GM20431 (cell line): Measurements from ENCODE around the gene ABHD4.
"Not testable (repeated sequence)": the region's sequence is repeated elsewhere in the genome, so short reads cannot be mapped to it uniquely, and the experiment has no call there.

Source experiments
- in situ Hi-C: fragments of 300-500 bp; cut with MseI, MboI; formaldehyde crosslinking; loops from one replicate; pipeline ENCODE4 v1.15.0; 2020; ENCODE audit warnings: low sequenced_read_pairs; ENCODE audit not compliant: unreplicated experiment

ABHD4 gene

DNA sequence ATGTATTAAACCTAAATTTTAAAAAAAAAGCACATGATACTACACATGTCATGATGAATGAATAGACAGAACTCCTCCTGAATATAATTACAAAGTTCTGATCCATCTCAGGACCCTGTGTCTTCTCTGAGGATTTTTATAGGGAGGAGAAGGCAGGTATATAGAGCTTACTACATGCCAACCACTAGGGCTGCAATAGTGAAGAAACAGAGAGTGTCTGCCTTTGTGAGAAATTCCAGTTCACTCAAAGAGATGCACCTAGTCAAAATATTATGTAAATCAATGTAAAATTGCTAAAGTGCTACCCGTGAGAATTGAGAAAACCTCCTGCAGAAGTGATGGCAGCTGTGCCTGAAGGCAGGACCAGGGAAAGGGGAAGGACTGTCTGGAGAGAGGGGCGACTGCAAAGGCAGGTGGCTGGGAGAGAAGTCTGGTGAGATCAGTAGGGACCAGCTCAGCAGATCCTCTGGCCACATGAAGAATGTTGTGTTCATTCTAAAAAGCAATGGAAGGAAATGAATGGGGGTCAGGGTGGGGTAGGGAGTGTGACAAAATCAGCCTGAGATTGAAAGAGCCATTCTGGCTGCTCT lies 15.1 kb downstream of the ABHD4 start:
- in situ Hi-C loops, result no loop called here

DNA sequence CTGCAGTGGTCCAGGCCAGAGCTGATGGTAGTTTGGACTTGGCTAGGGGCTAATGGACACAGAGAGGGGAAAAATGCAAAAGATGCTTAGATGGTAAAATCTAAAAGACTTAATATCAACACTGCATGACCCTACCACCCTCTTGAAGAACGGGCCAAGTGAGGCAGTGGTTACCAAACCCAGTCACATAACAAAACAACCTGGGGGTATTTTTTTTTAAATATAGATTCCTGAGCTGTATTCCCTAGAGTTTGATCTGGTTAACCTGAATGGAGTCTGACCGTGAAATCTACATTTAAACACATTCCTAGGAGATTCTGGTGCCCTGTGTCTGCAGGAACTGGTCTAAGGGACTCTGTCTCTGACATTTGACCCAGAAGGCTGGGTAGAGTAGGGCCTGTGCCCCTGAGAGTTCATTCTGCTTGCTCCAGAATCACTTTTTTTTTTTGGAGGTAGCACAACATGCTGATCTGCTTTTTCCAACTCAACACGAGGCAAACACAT lies 15.7 kb downstream of the ABHD4 start:
- in situ Hi-C loops, result no loop called here

DNA sequence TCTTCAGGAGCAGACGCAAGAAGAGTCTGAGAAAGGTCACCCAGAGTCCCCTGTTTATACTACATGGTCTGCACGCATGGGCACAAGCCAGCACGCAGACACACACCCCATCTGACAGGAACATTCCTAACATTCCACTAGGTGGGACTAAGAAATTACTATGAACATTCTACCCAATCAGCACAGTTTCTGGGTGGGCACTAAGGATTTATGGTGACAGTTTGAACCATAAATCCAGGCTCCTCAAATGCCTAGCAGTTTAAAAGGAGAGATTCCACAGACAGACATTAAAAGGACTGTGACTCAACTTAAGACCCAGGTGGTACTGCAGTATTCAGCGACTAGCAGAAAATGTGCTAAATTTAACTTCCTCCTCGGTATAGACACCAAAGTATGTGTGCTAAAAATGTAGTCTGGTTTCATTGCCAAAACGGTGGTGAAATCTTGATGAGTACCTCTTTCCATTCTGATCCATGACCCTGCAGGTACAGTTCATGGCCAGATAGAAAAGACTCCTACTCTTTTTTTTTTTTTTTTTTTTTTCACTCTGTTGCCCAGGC lies 16.2 kb downstream of the ABHD4 start:
- in situ Hi-C loops, result no loop called here

DNA sequence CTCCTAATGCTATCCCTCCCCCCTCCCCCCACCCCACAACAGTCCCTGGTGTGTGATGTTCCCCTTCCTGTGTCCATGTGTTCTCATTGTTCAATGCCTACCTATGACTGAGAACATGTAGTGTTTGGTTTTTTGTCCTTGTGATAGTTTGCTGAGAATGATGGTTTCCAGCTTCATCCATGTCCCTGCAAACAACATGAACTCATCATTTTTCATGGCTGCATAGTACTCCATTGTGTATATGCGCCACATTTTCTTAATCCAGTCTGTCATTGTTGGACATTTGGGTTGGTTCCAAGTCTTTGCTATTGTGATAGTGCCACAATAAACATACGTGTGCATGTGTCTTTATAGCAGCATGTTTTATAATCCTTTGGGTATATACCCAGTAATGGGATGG lies 17.7 kb downstream of the ABHD4 start:
- in situ Hi-C loops, result not testable (repeated sequence)

DNA sequence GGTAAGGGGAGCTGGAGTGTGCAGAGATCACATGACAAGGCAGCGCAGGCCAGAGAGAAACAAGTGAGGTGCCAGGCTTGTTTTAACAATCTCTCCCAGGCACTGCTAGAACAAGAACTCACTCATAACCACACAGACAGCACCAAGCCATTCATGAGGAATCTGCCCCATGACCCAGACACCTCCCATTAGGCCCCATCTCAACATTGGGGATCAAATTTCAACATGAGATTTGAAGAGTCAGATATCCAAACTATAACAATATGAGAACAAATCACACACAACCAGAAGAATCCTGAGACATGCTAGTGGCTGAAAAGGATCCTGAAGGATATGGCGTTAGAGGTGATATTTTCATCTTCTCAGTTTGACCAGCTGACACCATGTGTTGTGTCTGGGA lies 24.2 kb downstream of the ABHD4 start:
- in situ Hi-C loops, result no loop called here

DNA sequence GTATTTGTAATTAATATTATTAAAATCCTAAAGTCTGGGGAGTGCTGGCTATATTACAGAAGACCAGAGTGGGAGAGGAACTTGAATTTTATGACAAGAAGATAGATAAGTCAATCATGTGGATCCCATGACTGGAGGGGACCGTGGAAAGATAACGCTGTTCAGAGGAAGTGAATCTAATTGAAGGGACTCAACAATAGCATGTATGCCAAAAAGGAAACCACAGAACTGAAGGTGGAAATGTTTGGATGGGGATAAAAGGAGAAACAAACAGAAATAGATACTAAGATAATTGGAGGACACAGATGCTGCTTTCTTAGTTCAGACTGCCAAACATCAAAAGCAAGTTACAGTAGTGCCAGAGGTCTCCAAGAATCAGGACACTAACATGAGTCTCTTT lies 24.9 kb downstream of the ABHD4 start:
- in situ Hi-C loops, result no loop called here

DNA sequence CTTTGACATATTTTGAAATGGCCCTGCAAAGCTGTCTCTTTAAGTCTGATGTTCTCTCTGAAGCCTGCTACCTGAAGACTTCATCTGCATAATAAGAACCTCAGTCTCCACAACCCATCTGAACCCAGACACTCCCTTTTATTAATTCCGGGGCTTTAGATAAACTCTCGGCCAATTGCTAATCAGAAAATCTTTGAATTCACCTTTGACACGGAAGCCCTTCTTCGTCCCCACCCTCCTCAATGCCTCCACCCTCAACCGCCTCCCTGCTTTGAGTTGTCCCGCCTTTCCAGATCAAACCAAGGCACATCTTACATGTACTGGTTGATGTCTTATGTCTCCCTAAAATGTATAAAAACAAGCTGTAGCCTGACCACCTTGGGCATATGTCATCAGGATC lies 28.5 kb downstream of the ABHD4 start:
- in situ Hi-C loops, result no loop called here

DNA sequence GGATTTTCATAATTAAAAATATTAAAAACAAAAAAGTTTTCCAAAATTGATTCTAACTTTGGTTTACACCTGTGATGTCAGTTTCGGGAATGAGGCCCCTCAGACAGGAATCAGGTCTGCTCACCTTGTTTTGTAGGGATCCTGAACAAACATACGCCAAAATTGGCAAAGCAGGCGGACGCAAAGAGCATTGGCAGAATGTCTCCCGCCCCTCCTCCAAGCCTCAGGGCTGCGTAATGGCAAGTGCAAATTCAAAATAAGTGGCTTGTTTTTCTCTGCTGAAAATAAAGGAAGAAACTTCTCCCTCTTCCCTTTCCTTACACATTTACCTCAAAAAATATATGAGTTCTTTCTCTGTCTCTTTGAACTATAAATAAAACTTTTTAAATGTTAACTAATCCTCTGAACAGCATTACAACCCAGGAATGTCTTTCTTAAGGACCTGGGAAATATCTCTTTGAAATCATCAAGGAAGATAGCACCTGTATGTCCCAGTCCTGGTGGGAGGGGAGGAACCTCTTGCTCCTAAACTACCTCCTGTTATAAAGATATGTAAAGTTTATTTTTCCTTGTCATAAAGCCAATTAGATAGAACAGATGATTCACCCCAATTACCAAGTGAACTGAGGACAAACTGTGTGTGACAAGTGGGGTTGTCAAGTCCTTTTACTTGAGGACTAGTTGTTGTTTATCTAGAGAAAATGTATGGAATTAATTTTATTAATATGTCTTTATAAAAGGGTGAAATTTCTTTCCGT lies 29.6 kb downstream of the ABHD4 start:
- in situ Hi-C loops, result no loop called here

DNA sequence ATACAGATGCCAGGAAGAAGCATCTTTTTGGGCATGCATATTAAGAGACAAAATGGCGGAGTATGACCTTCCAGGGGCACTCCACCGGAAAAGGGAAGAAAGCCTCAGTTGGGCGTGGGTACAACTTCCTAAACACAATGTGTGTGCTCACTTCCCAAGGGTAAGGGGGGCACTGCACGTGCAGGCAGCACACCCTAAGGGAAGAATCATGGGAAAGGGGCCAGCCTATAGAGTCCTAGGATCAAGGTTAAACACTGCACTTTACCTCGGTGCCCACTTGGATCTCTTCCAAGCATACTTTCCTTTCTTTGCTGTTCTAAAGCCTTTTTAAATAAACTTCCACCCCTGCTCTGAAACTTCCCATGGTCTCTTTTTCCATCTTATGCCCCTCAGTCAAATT lies 31.3 kb downstream of the ABHD4 start:
- in situ Hi-C loops, result no loop called here

DNA sequence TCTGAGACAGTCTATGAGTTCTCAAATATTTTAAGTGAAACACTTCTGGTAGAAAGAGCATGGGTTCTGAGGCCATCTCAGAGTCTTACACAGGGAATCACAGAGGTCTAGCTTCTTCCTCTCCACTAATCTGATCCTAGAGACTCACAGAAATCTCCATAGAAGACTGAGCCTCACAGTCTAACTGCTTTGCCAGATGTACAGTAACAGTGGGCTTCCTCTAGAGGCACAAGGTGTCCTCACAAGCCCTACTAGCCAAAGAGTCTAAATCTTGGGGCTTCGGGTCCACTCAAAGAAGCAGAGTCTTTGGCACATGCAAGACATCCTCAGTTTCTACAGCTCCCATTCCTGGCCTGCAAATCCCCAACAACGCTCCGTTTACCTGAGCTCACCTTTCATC lies 32.0 kb downstream of the ABHD4 start:
- in situ Hi-C loops, result no loop called here

DNA sequence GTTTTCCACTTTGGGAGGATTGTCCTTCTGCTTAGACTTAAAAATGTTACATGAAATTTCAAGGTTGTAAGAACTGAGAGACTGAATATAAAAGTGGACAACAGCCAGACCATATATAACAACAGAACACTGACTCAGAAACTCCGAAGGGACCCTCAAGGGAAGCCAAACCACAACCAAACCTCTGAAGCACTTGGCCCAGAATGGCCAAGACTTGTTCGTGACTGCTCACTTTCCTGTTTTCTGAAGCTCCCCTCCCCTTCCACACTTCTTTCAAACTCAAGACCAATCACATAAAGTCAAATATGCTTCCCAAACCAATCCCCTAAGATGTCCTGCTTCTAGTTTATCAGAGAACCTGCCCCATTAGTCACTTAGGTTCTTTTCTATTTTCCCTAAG lies 32.4 kb downstream of the ABHD4 start:
- in situ Hi-C loops, result no loop called here

DNA sequence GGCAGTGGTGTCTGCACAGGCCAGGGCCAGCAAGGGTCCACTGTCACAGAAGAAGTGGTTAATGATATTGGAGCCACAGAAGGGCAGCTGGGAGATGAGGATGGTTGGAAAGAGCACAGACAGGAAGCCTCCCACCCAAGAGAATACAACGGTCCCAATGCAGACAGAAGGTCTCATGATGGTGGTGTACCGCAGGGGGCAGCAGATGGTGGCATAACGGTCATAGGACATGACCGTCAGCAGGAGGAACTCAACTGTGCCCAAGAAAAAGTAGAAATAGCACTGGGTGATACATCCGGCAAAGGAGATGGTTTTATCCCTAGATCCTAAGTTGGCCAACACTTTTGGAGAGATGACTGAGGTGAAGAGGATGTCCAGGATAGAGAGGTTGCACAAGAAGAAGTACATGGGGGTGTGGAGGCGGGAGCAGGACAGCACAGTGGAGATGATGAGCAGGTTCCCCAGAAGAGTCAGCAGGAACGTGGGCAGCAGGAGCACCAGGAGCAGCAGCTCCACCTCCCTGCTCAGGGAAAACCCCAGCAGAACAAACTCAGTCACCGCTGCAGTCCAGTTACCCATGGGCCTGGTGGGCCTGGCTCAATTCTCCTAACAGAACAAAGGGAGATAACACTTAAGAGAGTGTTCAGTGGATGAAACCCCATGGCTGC lies 36.3 kb downstream of the ABHD4 start:
- in situ Hi-C loops, result no loop called here

DNA sequence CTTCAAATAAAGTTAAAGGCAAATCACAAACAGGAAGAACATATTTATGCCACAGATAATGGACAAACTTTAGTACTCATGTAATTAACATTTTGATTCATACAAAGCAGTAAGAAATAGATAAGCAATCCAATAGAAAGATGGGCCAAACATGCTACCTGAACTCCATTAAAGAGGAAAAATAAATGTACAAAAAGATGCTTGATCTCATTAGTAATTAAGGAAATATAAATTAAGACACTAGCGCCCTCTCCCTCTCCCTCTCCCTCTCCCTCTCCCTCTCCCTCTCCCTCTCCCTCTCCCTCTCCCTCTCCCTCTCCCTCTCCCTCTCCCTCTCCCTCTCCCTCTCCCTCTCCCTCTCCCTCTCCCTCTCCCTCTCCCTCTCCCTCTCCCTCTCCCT lies 37.9 kb downstream of the ABHD4 start:
- in situ Hi-C loops, result not testable (repeated sequence)

DNA sequence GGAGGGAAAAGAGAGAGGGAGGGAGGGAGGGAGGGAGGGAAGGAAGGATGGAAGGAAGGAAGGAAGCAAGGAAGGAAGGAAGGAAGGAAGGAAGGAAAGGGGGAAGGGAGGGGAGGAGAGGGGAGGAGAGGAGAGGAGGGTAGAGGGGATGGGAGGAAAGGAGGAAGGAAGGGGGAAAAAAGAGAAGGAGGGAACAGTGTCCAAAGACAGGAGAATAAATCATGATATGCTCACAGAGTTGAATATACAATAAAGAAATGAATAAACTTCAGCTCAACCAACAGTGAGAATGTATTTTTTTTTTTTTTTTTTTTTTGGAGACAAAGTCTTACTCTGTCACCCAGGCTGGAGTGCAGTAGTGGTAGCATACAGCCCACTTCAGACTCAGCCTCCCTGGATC lies 42.1 kb downstream of the ABHD4 start:
- in situ Hi-C loops, result no loop called here

DNA sequence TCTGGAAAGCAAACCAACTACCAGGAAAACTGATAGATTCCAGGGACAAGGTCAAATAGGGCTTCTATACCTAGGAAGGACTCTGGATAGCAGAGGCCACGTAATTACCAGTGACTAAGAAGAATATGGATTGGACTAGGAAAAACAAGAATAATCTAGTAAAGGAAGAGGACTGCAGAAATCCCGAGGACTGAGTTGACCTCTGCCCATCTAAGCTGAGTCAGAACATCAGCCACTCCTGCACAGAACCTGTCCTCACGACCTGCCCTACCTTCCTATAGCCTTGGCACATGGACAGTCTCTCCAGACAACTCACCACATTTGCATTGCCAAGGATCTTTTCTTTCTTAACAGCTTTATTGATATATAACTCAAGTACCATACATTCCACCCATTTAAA lies 43.7 kb downstream of the ABHD4 start:
- in situ Hi-C loops, result no loop called here

DNA sequence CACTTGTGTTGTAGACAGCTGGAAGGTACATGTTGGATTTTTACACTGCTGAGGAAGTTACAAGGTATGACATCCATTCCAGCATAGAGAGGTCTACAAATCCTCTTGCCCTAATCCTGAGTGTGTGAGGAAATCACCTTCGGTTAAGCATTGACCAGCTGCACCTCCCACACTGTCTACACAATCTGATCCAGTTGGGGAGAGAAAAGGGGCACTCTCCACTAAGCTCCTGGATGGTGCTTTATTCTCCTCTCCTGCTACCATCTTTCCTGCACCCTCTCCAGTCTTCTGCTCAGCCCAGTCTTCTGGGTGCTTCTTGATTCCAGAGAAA lies 46.2 kb downstream of the ABHD4 start, which contains the start of gene OR6J1:
TSS of gene OR6J1 (minus strand) at position 48 of the 331 bp plus-strand sequence. CDS start 9,541 bp downstream, outside the sequence.
- in situ Hi-C loops, result no loop called here

DNA sequence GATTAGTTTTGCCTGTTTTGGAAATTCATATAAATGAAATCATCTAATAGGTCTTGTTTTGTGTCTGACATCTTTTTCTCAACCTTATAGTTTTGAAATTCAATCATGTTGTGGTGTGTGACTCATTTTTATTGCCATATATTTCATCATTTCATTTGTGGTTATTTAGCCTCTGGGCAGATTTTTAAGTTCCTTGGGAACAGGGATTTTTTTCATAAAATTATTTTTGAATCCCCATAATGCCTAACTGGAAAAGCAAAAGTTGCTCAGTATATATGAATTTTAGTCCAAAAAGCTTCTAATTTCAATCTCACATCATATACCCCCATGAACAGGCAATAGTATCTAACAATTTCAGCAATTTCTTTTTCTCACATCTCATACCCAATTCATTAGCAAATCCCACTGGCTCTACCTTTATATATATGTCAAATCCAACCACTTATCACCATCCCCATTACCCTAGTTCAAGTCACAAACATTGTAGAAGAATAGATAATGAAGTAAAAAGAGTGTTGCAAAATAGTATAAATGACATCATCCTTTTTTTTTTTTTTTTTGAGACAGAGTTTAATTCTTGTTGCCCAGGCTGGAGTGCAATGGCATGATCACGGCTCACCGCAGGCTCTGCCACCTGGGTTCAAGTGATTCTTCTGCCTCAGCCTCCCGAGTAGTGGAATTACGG lies 48.6 kb downstream of the ABHD4 start:
- in situ Hi-C loops, result no loop called here

DNA sequence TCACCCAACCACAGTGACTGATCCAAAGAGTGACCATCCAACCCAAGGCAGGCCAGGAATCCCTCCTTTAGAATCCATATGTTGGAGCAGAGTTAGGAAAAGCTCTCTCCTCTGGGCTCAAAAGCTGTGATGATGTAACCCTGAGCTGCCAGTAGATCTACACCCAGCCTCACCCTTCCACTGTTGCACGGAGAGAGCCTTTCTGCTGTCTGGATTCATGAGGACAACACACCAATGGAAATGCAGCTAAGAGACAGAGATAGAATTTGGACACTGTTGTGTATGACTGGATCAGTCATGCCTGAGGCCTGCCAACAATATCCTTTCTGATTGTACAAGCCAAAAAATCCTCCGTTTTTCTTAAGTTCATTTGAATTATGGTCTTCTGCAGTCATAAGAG lies 50.4 kb downstream of the ABHD4 start:
- in situ Hi-C loops, result no loop called here

DNA sequence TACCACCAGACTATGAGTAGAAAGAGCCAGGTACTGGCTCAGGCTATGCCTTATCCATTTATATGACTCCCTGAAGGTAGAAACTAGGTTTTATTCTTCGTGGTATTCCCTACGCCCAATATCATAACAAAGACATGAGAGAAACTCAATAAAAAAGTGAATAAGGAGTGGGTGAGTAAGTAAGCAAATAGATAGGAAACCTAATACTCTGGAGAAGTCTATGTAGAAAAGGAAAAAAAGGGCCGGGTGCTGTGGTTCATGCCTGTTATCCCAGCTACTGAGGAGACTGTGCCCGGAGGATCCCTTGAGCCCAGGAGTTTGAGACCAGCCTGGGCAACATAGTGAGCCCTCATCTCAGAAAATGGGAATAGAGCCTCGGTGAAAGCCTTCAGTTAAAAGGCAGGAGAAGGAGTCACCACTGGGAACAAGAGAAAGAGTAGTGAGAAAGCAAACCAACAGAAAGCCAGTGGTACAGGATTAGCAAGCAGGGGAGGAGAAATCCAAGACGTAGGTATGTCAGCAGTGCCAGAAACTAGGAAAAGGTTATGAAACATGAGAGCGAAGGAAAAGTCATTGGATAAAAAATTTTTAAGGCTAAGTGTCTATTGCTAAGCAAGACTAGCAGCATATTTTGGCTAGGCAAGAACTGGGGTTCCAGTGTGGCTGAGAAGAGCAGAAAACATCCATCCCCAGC lies 52.1 kb downstream of the ABHD4 start:
- in situ Hi-C loops, result loop anchor here (10.0 to 25.0 kb wide), 2 partner anchors 75 to 212 kb away; partner anchors contain the start of gene LRP10
